ENCODE results near the gene NUMBL. TPM values are rescaled to one million over a fixed set of nuclear protein-coding genes. Genes with fewer than 3 reads are reported as not detected.
A peak's percentile ranks its signal among the peaks of the same experiment; 100 is the strongest.

The NUMBL gene
- total and polyA plus RNA-seq, 4 donors: 9.8 to 95.4 (median 61.0) TPM

- Histone ChIP-seq H3K27ac (ENCODE audit: low read depth in 1 of 2, low read length in 2 of 2) (peak overlapping the region; percentile 2 to 96), H3K4me1 (ENCODE audit: control insufficient read depth in 1 of 2, insufficient read depth in 2 of 2, low read length in 2 of 2) (no peaks in the 10 kb centered on the region), H3K9me3 (ENCODE audit: control insufficient read depth, low read length) (no peaks in the 10 kb centered on the region), H3K36me3 (ENCODE audit: control insufficient read depth in 1 of 2, insufficient read depth in 2 of 2, low read length in 1 of 2) (no peaks in the 10 kb centered on the region), H3K27me3 (ENCODE audit: control insufficient read depth in 1 of 2, insufficient read depth in 2 of 2, low read length in 1 of 2) (no peaks in the 10 kb centered on the region), H3K4me3 (ENCODE audit: low read length in 2 of 2) (peak overlapping the region; percentile 55 to 84)
- ATAC-seq (ENCODE audit: low FRiP score) (no peak), DNase-seq (peak; percentile 64 to 86)
- intact Hi-C loops (cut with DNase I): loop anchor here in 1 of 2 donors (2.0 to 5.0 kb wide), 3 partner anchors 33 to 79 kb away; partner anchors contain the start of genes ACTMAP, EGLN2 and SNRPA
- 18 to 26% methylated on average over 20 of the region's 20 CpGs for WGBS, 2 donors
Measured at GRCh38 chr19:40717880-40718773, 27.7 kb upstream of the NUMBL start.

GRCh38 chr19:40717325-40717879, 27.0 kb upstream of the NUMBL start:
- intact Hi-C loops (cut with DNase I): loop anchor here in 1 of 2 donors (2.0 to 5.0 kb wide), 3 partner anchors 33 to 80 kb away; partner anchors contain the start of genes ACTMAP, EGLN2 and SNRPA
- no peaks in the 10 kb centered on the region for H3K4me1 ChIP-seq (ENCODE audit: control insufficient read depth in 1 of 2, insufficient read depth in 2 of 2, low read length in 2 of 2)
- ATAC-seq (ENCODE audit: low FRiP score): no peak
- H3K27me3 ChIP-seq (ENCODE audit: control insufficient read depth in 1 of 2, insufficient read depth in 2 of 2, low read length in 1 of 2): no peaks in the 10 kb centered on the region
- H3K4me3 ChIP-seq (ENCODE audit: low read length in 2 of 2): peak overlapping the region; percentile 55 to 84
- no peaks in the 10 kb centered on the region for H3K36me3 ChIP-seq (ENCODE audit: control insufficient read depth in 1 of 2, insufficient read depth in 2 of 2, low read length in 1 of 2)
- no peaks in the 10 kb centered on the region for H3K9me3 ChIP-seq (ENCODE audit: control insufficient read depth, low read length)
- 0 to 1% methylated on average over 20 of the region's 20 CpGs for WGBS, 2 donors
- H3K27ac ChIP-seq (ENCODE audit: low read depth in 1 of 2, low read length in 2 of 2): peak overlapping the region; percentile 2 to 96
- peak in 1 of 2 donors; percentile 56 for DNase-seq

GRCh38 chr19:40716482-40717324, 26.3 kb upstream of the NUMBL start, which contains the start of the genes COQ8B and ITPKC:
TSS of gene COQ8B (minus strand) at chr19:40716886. CDS start at chr19:40714632, 2,254 bp downstream.
TSS of gene ITPKC (plus strand) at chr19:40717112. CDS start at chr19:40717136, 24 bp downstream.
- Histone ChIP-seq H3K27ac (ENCODE audit: low read depth in 1 of 2, low read length in 2 of 2) (peak within 1 kb of the TSS; percentile 96 to 98), H3K4me3 (ENCODE audit: low read length in 2 of 2) (peak within 1 kb of the TSS; percentile 55 to 84), H3K9me3 (ENCODE audit: control insufficient read depth, low read length) (no peaks in the 10 kb centered on the region), H3K4me1 (ENCODE audit: control insufficient read depth in 1 of 2, insufficient read depth in 2 of 2, low read length in 2 of 2) (no peaks in the 10 kb centered on the region), H3K36me3 (ENCODE audit: control insufficient read depth in 1 of 2, insufficient read depth in 2 of 2, low read length in 1 of 2) (no peaks in the 10 kb centered on the region), H3K27me3 (ENCODE audit: control insufficient read depth in 1 of 2, insufficient read depth in 2 of 2, low read length in 1 of 2) (no peaks in the 10 kb centered on the region)
- intact Hi-C loops (cut with DNase I): loop anchor here in 1 of 2 donors (1.0 to 5.0 kb wide), 4 partner anchors 26 to 81 kb away; partner anchors contain the start of genes ACTMAP, EGLN2, NUMBL and SNRPA
- DNase-seq: peak; percentile 100
- ATAC-seq (ENCODE audit: low FRiP score): peak; percentile 90
- 0 to 1% methylated on average over 58 to 76 of the region's 76 CpGs for WGBS, 2 donors

GRCh38 chr19:40716031-40716481, 25.6 kb upstream of the NUMBL start:
- Histone ChIP-seq H3K9me3 (ENCODE audit: control insufficient read depth, low read length) (no peaks in the 10 kb centered on the region), H3K27ac (ENCODE audit: low read depth in 1 of 2, low read length in 2 of 2) (peak overlapping the region; percentile 96 to 98), H3K4me1 (ENCODE audit: control insufficient read depth in 1 of 2, insufficient read depth in 2 of 2, low read length in 2 of 2) (no peaks in the 10 kb centered on the region), H3K27me3 (ENCODE audit: control insufficient read depth in 1 of 2, insufficient read depth in 2 of 2, low read length in 1 of 2) (no peaks in the 10 kb centered on the region), H3K4me3 (ENCODE audit: low read length in 2 of 2) (peak overlapping the region; percentile 15 to 84), H3K36me3 (ENCODE audit: control insufficient read depth in 1 of 2, insufficient read depth in 2 of 2, low read length in 1 of 2) (no peaks in the 10 kb centered on the region)
- WGBS, 2 donors: 0 to 1% methylated on average over 8 of the region's 8 CpGs
- peak in 1 of 2 donors; percentile 83 for DNase-seq
- no peak for ATAC-seq (ENCODE audit: low FRiP score)
- intact Hi-C loops (cut with DNase I): loop anchor here in 1 of 2 donors (1.0 to 5.0 kb wide), 4 partner anchors 26 to 81 kb away; partner anchors contain the start of genes ACTMAP, EGLN2, NUMBL and SNRPA

GRCh38 chr19:40714441-40715299, 24.2 kb upstream of the NUMBL start:
- Histone ChIP-seq H3K4me3 (ENCODE audit: low read length in 2 of 2) (peak overlapping the region; percentile 16 to 39), H3K4me1 (ENCODE audit: control insufficient read depth in 1 of 2, insufficient read depth in 2 of 2, low read length in 2 of 2) (no peaks in the 10 kb centered on the region), H3K9me3 (ENCODE audit: control insufficient read depth, low read length) (no peaks in the 10 kb centered on the region), H3K36me3 (ENCODE audit: control insufficient read depth in 1 of 2, insufficient read depth in 2 of 2, low read length in 1 of 2) (peaks cover 0 to 2% of the 10 kb centered on the region in 2 donors), H3K27me3 (ENCODE audit: control insufficient read depth in 1 of 2, insufficient read depth in 2 of 2, low read length in 1 of 2) (no peaks in the 10 kb centered on the region), H3K27ac (ENCODE audit: low read depth in 1 of 2, low read length in 2 of 2) (peak overlapping the region; percentile 6 to 92)
- ATAC-seq (ENCODE audit: low FRiP score) (peak; percentile 88), DNase-seq (peak; percentile 96 to 97)
- intact Hi-C loops (cut with DNase I): loop anchor here in 1 of 2 donors (5.0 kb wide), 1 partner anchor 83 kb away; the partner anchor contains the start of gene EGLN2
- 2% methylated on average over 31 of the region's 31 CpGs for WGBS, 2 donors

GRCh38 chr19:40713939-40714338, 23.5 kb upstream of the NUMBL start:
- WGBS, 2 donors: 86 to 87% methylated on average over 11 of the region's 11 CpGs
- no peaks in the 10 kb centered on the region for H3K9me3 ChIP-seq (ENCODE audit: control insufficient read depth, low read length)
- H3K4me1 ChIP-seq (ENCODE audit: control insufficient read depth in 1 of 2, insufficient read depth in 2 of 2, low read length in 2 of 2): no peaks in the 10 kb centered on the region
- no peak for DNase-seq
- ATAC-seq (ENCODE audit: low FRiP score): no peak
- H3K27ac ChIP-seq (ENCODE audit: low read depth in 1 of 2, low read length in 2 of 2): no peak overlapping the region
- no peak overlapping the region for H3K4me3 ChIP-seq (ENCODE audit: low read length in 2 of 2)
- H3K27me3 ChIP-seq (ENCODE audit: control insufficient read depth in 1 of 2, insufficient read depth in 2 of 2, low read length in 1 of 2): no peaks in the 10 kb centered on the region
- intact Hi-C loops (cut with DNase I): no loop called here
- H3K36me3 ChIP-seq (ENCODE audit: control insufficient read depth in 1 of 2, insufficient read depth in 2 of 2, low read length in 1 of 2): peaks cover 2 to 3% of the 10 kb centered on the region in 2 donors

- Histone ChIP-seq H3K27me3 (ENCODE audit: control insufficient read depth in 1 of 2, insufficient read depth in 2 of 2, low read length in 1 of 2) (no peaks in the 10 kb centered on the region), H3K27ac (ENCODE audit: low read depth in 1 of 2, low read length in 2 of 2) (no peak overlapping the region), H3K36me3 (ENCODE audit: control insufficient read depth in 1 of 2, insufficient read depth in 2 of 2, low read length in 1 of 2) (peaks cover 3 to 5% of the 10 kb centered on the region in 2 donors), H3K9me3 (ENCODE audit: control insufficient read depth, low read length) (no peaks in the 10 kb centered on the region), H3K4me3 (ENCODE audit: low read length in 2 of 2) (no peak overlapping the region), H3K4me1 (ENCODE audit: control insufficient read depth in 1 of 2, insufficient read depth in 2 of 2, low read length in 2 of 2) (no peaks in the 10 kb centered on the region)
- no peak for ATAC-seq (ENCODE audit: low FRiP score)
- no peak for DNase-seq
- WGBS, 2 donors: 90 to 93% methylated on average over 5 of the region's 5 CpGs
- intact Hi-C loops (cut with DNase I): no loop called here
Measured at GRCh38 chr19:40709817-40710216, 19.4 kb upstream of the NUMBL start.
